ENCODE results near the gene GNG13. TPM values are rescaled to one million over a fixed set of nuclear protein-coding genes. Genes with fewer than 3 reads are reported as not detected.

The GNG13 gene
- total RNA-seq, 1 experiment from 2014 or later: not detected

DNA sequence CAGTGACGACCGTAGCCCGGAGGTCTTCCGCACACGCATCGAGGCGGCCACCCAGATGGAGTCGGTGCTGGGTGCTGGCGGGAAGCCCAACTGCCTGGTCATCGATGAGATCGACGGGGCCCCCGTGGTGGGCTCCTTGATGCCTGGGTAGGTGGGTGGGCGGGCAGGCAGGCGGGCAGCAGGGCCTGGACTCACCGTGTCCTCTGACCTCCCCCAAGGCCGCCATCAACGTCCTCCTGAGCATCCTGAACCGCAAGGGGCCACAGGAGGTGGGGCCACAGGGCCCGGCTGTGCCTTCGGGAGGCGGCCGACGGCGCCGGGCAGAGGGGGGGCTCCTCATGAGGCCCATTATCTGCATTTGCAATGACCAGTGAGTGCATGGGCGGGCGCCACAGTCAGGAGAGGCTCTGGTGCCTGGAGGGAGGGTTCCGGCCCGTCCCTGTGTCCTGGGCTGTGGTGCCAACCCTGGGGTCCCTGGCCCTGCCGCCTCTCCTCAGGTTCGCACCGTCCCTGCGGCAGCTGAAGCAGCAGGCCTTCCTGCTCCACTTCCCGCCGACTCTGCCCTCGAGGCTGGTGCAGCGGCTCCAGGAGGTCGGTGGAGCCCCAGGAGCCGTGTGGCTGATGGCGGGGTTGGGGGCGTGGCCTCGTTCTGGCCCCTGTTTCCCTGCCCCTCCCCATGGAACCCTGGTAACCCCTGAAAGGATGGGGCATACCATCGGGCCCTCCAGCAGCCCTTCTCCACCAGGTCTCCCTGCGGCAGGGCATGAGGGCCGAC is 8.1 kb downstream of the GNG13 start:
- BruUV-seq (replicated peaks): no TSS peak
- TF ChIP-seq, protein P1, sequence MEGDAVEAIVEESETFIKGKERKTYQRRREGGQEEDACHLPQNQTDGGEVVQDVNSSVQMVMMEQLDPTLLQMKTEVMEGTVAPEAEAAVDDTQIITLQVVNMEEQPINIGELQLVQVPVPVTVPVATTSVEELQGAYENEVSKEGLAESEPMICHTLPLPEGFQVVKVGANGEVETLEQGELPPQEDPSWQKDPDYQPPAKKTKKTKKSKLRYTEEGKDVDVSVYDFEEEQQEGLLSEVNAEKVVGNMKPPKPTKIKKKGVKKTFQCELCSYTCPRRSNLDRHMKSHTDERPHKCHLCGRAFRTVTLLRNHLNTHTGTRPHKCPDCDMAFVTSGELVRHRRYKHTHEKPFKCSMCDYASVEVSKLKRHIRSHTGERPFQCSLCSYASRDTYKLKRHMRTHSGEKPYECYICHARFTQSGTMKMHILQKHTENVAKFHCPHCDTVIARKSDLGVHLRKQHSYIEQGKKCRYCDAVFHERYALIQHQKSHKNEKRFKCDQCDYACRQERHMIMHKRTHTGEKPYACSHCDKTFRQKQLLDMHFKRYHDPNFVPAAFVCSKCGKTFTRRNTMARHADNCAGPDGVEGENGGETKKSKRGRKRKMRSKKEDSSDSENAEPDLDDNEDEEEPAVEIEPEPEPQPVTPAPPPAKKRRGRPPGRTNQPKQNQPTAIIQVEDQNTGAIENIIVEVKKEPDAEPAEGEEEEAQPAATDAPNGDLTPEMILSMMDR (conservative IDR thresholded peaks at IDR 0.05; ENCODE audit: low read depth, low read length): no peak
- no peak for TF ChIP-seq EZH2phosphoT487 (IDR thresholded peaks at IDR 0.05; ENCODE audit: borderline replicate concordance, low read length)
- TF ChIP-seq EZH2 (IDR thresholded peaks at IDR 0.05; ENCODE audit: low read length, unreplicated experiment): no peak
- CTCF ChIA-PET: no interaction called here
- no peak overlapping the region for H3K4me3 ChIP-seq (ENCODE audit: low read length)
- H2AFZ ChIP-seq (ENCODE audit: low read length): no peak overlapping the region
- H3K27ac ChIP-seq (ENCODE audit: low read length): no peak overlapping the region
- H3K27me3 ChIP-seq (ENCODE audit: low read length): no peaks in the 10 kb centered on the region
- intact Hi-C loops (cut with micrococcal nuclease): no loop called here
- no peaks in the 10 kb centered on the region for H4K20me1 ChIP-seq (ENCODE audit: low read length)
- no peaks in the 10 kb centered on the region for H3F3A ChIP-seq (ENCODE audit: low read length, unreplicated experiment)
- DNase-seq: no peak
- no peak for ATAC-seq
- no peaks in the 10 kb centered on the region for H3K9me3 ChIP-seq (ENCODE audit: low read length)
- H3K36me3 ChIP-seq (ENCODE audit: low read depth, low read length): no peaks in the 10 kb centered on the region; the same call in 1 of the 2 replicates
- peaks cover 31% of the 10 kb centered on the region for H3K79me2 ChIP-seq (ENCODE audit: low read length)
- POLR2A ChIA-PET (ENCODE audit: unreplicated experiment): no interaction called here
- H3K9ac ChIP-seq (ENCODE audit: low read length): no peak overlapping the region
- H3K4me2 ChIP-seq (ENCODE audit: low read length): no peak overlapping the region
- peaks cover 18% of the 10 kb centered on the region for H3K4me1 ChIP-seq (ENCODE audit: insufficient read depth, low read length)
- no peaks in the 10 kb centered on the region for H3K9me2 ChIP-seq (replicated peaks; ENCODE audit: low read length)

DNA sequence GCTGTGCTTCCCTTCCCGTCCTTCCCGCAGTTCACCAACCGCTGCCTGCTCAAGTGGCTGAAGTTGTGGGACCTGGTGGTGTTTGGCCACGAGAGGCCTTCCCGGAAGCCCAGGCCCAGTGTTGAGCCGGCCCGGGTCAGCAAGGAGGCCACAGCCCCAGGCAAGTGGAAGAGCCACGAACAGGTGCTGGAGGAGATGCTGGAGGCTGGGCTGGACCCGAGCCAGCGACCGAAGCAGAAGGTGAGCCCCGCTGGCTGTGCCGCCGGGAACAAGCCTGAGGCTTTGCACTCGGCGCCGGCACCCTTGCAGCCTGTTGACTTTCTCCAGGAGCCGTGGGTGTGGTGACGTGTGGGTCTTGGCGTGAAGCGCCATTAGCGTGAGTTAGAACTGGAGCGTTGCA is 9.4 kb downstream of the GNG13 start:
- Histone ChIP-seq H3K79me2 (ENCODE audit: low read length) (peaks cover 44% of the 10 kb centered on the region), H3K4me3 (ENCODE audit: low read length) (no peak overlapping the region), H3K27ac (ENCODE audit: low read length) (no peak overlapping the region), H3K4me1 (ENCODE audit: insufficient read depth, low read length) (peaks cover 11% of the 10 kb centered on the region), H3K9me3 (ENCODE audit: low read length) (no peaks in the 10 kb centered on the region), H3K27me3 (ENCODE audit: low read length) (no peaks in the 10 kb centered on the region), H3K9me2 (replicated peaks; ENCODE audit: low read length) (no peaks in the 10 kb centered on the region), H3K9ac (ENCODE audit: low read length) (no peak overlapping the region), H4K20me1 (ENCODE audit: low read length) (no peaks in the 10 kb centered on the region), H3F3A (ENCODE audit: low read length, unreplicated experiment) (no peaks in the 10 kb centered on the region), H3K4me2 (ENCODE audit: low read length) (no peak overlapping the region), H2AFZ (ENCODE audit: low read length) (no peak overlapping the region), H3K36me3 (ENCODE audit: low read depth, low read length) (no peaks in the 10 kb centered on the region; the same call in 1 of the 2 replicates)
- CTCF ChIA-PET: no interaction called here
- ATAC-seq: no peak
- intact Hi-C loops (cut with micrococcal nuclease): no loop called here
- BruUV-seq (replicated peaks): no TSS peak
- TF ChIP-seq EZH2 (IDR thresholded peaks at IDR 0.05; ENCODE audit: low read length, unreplicated experiment): no peak
- TF ChIP-seq EZH2phosphoT487 (IDR thresholded peaks at IDR 0.05; ENCODE audit: borderline replicate concordance, low read length): no peak
- TF ChIP-seq, protein P1 (conservative IDR thresholded peaks at IDR 0.05; ENCODE audit: low read depth, low read length): no peak
- POLR2A ChIA-PET (ENCODE audit: unreplicated experiment): no interaction called here
- no peak for DNase-seq

DNA sequence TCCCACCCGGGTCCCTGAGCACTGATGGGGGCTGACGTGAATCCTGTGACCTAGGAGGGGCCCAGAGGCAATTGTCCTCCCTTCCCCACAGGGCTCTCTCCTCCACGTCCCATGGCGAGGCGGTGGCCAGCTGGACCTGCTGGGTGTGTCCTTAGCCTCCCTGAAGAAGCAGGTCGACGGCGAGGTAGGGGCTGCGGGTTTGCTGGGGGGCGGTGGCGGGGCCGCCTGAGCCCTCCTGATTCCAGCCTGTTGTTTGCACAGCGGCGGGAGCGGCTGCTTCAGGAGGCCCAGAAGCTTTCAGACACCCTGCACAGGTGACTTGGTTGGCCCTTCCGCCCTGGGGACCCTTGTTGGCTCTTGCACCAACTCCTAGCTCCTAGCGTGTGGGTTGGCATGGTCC is 10.4 kb downstream of the GNG13 start:
- intact Hi-C loops (cut with micrococcal nuclease): no loop called here
- POLR2A ChIA-PET (ENCODE audit: unreplicated experiment): no interaction called here

More for the DNA sequence above, 10.4 kb downstream of the GNG13 start:
- Histone ChIP-seq H3K27me3 (ENCODE audit: low read length) (no peaks in the 10 kb centered on the region), H3K9me3 (ENCODE audit: low read length) (no peaks in the 10 kb centered on the region), H3K4me3 (ENCODE audit: low read length) (no peak overlapping the region), H2AFZ (ENCODE audit: low read length) (no peak overlapping the region), H3K9me2 (replicated peaks; ENCODE audit: low read length) (no peaks in the 10 kb centered on the region), H3K9ac (ENCODE audit: low read length) (no peak overlapping the region), H3K79me2 (ENCODE audit: low read length) (peaks cover 45% of the 10 kb centered on the region), H3K36me3 (ENCODE audit: low read depth, low read length) (no peaks in the 10 kb centered on the region; the same call in 1 of the 2 replicates), H3K4me2 (ENCODE audit: low read length) (peak overlapping the region; percentile 94), H3F3A (ENCODE audit: low read length, unreplicated experiment) (no peaks in the 10 kb centered on the region), H3K4me1 (ENCODE audit: insufficient read depth, low read length) (peaks cover 6% of the 10 kb centered on the region; the same call in 1 of the 2 replicates), H4K20me1 (ENCODE audit: low read length) (no peaks in the 10 kb centered on the region), H3K27ac (ENCODE audit: low read length) (no peak overlapping the region)
- DNase-seq: no peak
- no TSS peak for BruUV-seq (replicated peaks)
- TF ChIP-seq EZH2phosphoT487 (IDR thresholded peaks at IDR 0.05; ENCODE audit: borderline replicate concordance, low read length) (no peak), EZH2 (IDR thresholded peaks at IDR 0.05; ENCODE audit: low read length, unreplicated experiment) (no peak)
- TF ChIP-seq, protein P1 (conservative IDR thresholded peaks at IDR 0.05; ENCODE audit: low read depth, low read length): no peak
- ATAC-seq: no peak
- CTCF ChIA-PET: no interaction called here

All from PC-3 (cell line).